Activated CD4-positive, alpha-beta T cell treated with anti-CD3 and anti-CD28 coated beads, Interleukin-2, amount 10 ng/mL, durations not matched to agents 7 days and 5 days (primary cell): ENCODE measurements around the gene CACNA1C. TPM values are rescaled to one million over a fixed set of nuclear protein-coding genes. Genes with fewer than 3 reads are reported as not detected.

Experiments
- CTCF ChIA-PET: fragments of 350-600 bp; sonication (Branson Sonifier 250); formaldehyde crosslinking; loops from one replicate; lab custom pipeline; 2021; ENCODE audit warnings: antibody characterized with exemption; lab: Charles Lee
- POLR2A ChIA-PET: fragments of 350-600 bp; sonication (Branson Sonifier 250); formaldehyde crosslinking; loops from one replicate; lab custom pipeline; 2021; ENCODE audit warnings: antibody characterized with exemption; lab: Charles Lee
- DNase-seq: peaks from one replicate; pipeline ENCODE4 v3.0.0-alpha.2; 2020
- H3K27ac Mint-ChIP-seq: one replicate; pipeline ENCODE4 v1.8.0; 2021; ENCODE audit warnings: mild to moderate bottlenecking, moderate library complexity, mixed read lengths
- H3K27me3 Mint-ChIP-seq: one replicate; pipeline ENCODE4 v1.8.0; 2021; ENCODE audit warnings: mixed read lengths
- H3K36me3 Mint-ChIP-seq: one replicate; pipeline ENCODE4 v1.8.0; 2021; ENCODE audit warnings: low read depth, mixed read lengths
- H3K4me1 Mint-ChIP-seq: one replicate; pipeline ENCODE4 v1.8.0; 2021; ENCODE audit warnings: mixed read lengths
- H3K4me3 Mint-ChIP-seq: one replicate; pipeline ENCODE4 v1.8.0; 2021; ENCODE audit warnings: mild to moderate bottlenecking, moderate library complexity, mixed read lengths
- H3K9me3 Mint-ChIP-seq: one replicate; pipeline ENCODE4 v1.8.0; 2021; ENCODE audit warnings: mixed read lengths
- total RNA-seq, 2 experiments: library from RNA; stranded (reverse); gene quantifications; one replicate each; pipeline ENCODE4 v1.2.3, GENCODE V29; 2021

CACNA1C gene
- total RNA-seq, 2 experiments from 2014 or later: 0.12 to 0.15 TPM

DNA sequence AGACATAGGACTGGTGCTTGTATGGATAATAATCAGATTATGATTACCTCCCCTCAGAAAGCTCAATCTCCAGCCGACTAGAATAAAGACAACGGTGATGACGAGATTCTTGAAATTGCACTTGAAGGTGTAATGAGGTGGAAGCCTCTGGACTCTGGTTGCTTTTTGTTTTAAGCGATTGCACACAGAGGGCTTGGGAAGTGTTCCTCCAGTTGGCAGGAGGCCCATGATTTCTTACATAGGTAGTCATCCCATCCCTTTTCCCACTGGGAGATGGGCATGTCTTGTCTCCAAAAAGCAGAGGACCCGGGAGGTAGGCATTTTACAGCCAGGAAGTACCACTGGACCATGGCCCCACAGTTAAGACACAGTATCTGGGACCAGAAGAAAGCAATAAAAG is 576.3 kb downstream of the CACNA1C start:
- H3K9me3 Mint-ChIP-seq: no peaks in the 10 kb centered on the region
- CTCF ChIA-PET: no interaction called here

DNA sequence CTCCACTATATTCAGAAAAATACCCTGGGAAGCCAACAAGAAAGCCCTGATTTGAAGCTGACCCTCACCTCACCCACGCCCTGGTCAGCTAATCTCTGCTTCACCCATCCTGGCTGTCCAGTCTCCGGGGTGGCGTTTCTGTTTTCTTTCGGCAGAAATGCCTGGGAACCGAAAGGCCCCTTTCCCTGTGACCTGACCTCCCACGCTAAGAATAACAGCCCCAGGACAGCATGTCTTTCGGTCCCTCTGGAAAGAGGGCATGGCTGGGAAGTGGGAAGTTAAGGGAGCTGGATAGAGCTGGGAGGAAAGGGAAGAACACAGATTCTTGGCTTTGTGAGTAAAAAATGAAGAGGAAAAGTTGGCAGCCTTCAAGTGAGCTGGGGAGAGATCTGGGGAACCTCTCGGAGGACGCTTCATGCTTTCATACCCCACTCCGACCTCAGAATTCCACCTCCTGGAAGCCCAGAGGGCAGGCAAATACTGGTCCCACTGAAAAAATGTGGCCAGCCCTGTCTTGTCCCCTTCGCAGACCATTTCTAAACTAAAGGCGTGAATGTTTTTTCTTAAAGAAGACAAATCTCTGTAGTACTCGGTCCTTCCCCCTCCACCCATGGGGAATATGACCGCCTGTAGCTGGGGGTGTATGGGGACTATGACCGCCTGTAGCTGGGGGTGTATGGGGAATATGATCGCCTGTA is 579.0 kb downstream of the CACNA1C start:
- H3K36me3 Mint-ChIP-seq: no peaks in the 10 kb centered on the region
- no peaks in the 10 kb centered on the region for H3K9me3 Mint-ChIP-seq
- DNase-seq: no peak
- H3K4me3 Mint-ChIP-seq: no peak overlapping the region
- ChIA-PET POLR2A (no interaction called here), CTCF (no interaction called here)
- H3K27me3 Mint-ChIP-seq: peaks cover 24% of the 10 kb centered on the region
- H3K27ac Mint-ChIP-seq: no peak overlapping the region
- H3K4me1 Mint-ChIP-seq: no peaks in the 10 kb centered on the region

More for the DNA sequence above, 576.3 kb downstream of the CACNA1C start:
- H3K4me3 Mint-ChIP-seq: no peak overlapping the region
- POLR2A ChIA-PET: no interaction called here
- no peak overlapping the region for H3K27ac Mint-ChIP-seq
- no peak for DNase-seq
- peaks cover 26% of the 10 kb centered on the region for H3K27me3 Mint-ChIP-seq
- H3K36me3 Mint-ChIP-seq: no peaks in the 10 kb centered on the region
- no peaks in the 10 kb centered on the region for H3K4me1 Mint-ChIP-seq

DNA sequence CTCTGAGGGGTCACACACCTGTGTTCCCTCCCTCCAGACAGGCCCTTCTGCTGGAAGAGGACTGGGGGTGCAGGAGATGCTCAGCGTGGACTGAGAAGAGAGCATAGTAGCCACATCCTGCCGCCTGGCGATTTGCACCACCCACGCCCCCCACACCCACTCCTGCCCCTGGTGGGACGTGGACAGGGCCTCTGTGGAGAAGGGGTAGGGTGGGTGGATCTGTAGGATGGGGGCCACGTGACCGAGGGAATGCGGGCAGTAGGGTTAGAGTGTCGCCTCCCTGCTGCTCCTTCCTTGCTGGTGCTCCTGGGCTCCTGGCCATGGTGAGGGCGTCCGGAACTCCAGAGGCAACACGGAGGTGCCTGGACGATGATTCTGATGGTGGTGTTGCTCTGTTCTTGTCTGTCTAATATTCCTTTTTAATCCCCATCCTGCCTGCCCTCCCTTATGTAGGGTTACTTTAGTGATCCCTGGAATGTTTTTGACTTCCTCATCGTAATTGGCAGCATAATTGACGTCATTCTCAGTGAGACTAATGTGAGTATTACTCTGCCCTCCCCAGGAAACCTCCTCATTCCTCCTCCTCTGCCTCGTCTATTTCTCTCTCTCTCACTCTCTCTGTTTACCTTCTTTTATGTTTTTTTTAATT is 580.5 kb downstream of the CACNA1C start:
- ChIA-PET POLR2A (no interaction called here), CTCF (no interaction called here)
- H3K4me3 Mint-ChIP-seq: no peak overlapping the region
- H3K9me3 Mint-ChIP-seq: no peaks in the 10 kb centered on the region
- DNase-seq: no peak
- no peak overlapping the region for H3K27ac Mint-ChIP-seq
- H3K36me3 Mint-ChIP-seq: no peaks in the 10 kb centered on the region
- H3K4me1 Mint-ChIP-seq: no peaks in the 10 kb centered on the region
- peaks cover 16% of the 10 kb centered on the region for H3K27me3 Mint-ChIP-seq

DNA sequence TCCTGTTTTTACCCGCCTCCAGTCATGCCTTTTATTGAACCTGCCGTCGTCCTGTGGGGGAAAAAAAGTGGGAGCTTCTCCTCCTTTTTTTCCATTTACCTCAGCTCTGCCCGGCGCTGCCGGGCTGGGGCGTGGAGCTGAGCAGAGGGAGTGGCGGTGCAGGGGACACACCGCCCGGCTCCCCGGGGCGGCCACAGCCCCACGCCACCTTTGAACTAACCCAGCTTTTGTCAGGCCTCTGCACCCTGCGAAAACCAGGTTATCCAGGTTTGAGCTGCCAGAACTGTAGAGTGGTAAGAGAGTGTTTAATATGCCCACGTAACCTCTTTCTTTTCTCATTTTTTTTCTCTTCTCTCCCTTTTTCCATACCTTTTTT is 581.0 kb downstream of the CACNA1C start:
- no peaks in the 10 kb centered on the region for H3K4me1 Mint-ChIP-seq
- H3K9me3 Mint-ChIP-seq: no peaks in the 10 kb centered on the region
- POLR2A ChIA-PET: no interaction called here
- H3K4me3 Mint-ChIP-seq: no peak overlapping the region
- H3K27me3 Mint-ChIP-seq: peaks cover 11% of the 10 kb centered on the region
- H3K27ac Mint-ChIP-seq: no peak overlapping the region
- no peaks in the 10 kb centered on the region for H3K36me3 Mint-ChIP-seq
- CTCF ChIA-PET: interaction anchor here (0.6 kb wide), 1 partner anchor 28 kb away, joined by 3 read pairs; no protein-coding TSS in a partner anchor
- no peak for DNase-seq

DNA sequence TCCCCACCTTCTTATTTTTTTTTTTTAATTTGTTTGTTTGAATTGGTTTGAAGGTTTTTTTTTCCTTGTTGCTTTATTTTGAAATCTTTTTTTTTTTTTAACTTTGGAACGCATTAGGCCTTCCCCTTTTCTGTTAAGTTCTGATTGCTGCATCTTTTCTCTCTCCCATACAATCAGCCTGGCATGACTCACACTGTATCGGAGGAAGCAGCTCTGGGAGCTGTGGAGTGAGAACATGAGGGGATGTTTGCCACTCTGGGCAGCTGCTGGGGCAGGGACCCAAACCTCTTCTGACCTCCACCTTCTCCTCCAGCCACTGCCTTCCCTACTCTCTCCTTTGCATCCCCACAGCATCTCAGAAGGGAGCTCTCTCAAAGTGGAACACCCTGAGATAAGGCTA is 581.7 kb downstream of the CACNA1C start:
- POLR2A ChIA-PET: no interaction called here
- H3K9me3 Mint-ChIP-seq: no peaks in the 10 kb centered on the region
- no peaks in the 10 kb centered on the region for H3K4me1 Mint-ChIP-seq
- no peak for DNase-seq
- CTCF ChIA-PET: interaction anchor here (0.6 kb wide), 1 partner anchor 28 kb away, joined by 3 read pairs; no protein-coding TSS in a partner anchor
- H3K36me3 Mint-ChIP-seq: no peaks in the 10 kb centered on the region
- peaks cover 7% of the 10 kb centered on the region for H3K27me3 Mint-ChIP-seq
- H3K4me3 Mint-ChIP-seq: no peak overlapping the region
- no peak overlapping the region for H3K27ac Mint-ChIP-seq

DNA sequence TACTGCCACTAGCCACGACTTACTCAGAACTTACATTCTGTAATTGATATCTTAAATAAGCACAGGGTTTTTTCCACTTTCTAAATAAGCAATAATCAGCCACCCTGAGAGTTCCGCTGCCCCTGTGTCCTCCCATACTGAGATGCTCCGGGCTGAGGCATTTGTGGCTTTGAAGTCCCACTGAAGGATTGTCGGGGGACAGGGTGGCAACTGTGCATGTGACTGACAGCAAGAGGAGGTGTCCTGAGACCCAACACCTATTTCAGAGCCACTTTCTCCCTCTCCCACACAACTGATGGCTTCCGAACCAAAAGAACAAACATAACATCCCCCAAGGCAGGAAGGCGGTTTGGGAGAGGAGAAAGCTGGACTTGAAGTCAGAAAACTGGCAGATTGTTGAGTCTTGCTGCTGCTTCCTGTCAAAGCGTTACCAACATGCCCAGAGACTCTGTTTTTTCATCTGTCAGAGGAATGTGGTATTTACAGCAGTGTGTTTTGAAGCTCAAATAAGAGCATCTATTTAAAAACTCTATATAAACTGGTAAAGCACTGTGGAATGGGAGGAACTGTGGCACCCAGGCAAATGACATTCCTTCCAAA is 584.1 kb downstream of the CACNA1C start:
- POLR2A ChIA-PET: no interaction called here
- H3K4me1 Mint-ChIP-seq: peaks cover 2% of the 10 kb centered on the region
- no peak for DNase-seq
- H3K4me3 Mint-ChIP-seq: no peak overlapping the region
- H3K36me3 Mint-ChIP-seq: no peaks in the 10 kb centered on the region
- H3K9me3 Mint-ChIP-seq: no peaks in the 10 kb centered on the region
- H3K27me3 Mint-ChIP-seq: peaks cover 1% of the 10 kb centered on the region
- CTCF ChIA-PET: no interaction called here
- H3K27ac Mint-ChIP-seq: no peak overlapping the region

DNA sequence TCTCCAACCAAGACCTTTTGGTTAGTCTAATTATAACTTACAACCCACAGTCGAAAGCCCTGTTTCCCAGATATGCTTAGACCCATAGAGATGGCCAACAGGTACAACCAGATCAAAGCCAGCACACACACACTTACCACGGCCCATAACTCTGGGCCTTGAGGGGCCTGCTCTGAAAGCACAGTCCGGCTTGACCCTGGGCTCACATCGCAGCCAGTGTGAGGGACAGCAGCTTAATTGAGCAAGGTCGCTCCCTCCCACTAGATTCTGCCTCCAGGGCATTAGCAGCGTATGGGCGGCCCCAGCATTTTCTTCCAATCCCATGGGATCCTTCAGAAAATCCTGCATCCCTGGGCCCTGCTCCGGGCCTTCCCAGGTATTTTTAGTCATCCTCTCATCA is 584.6 kb downstream of the CACNA1C start:
- no peaks in the 10 kb centered on the region for H3K36me3 Mint-ChIP-seq
- ChIA-PET POLR2A (no interaction called here), CTCF (no interaction called here)
- H3K4me3 Mint-ChIP-seq: no peak overlapping the region
- H3K4me1 Mint-ChIP-seq: peaks cover 7% of the 10 kb centered on the region
- peaks cover 1% of the 10 kb centered on the region for H3K27me3 Mint-ChIP-seq
- no peaks in the 10 kb centered on the region for H3K9me3 Mint-ChIP-seq
- DNase-seq: no peak
- no peak overlapping the region for H3K27ac Mint-ChIP-seq

DNA sequence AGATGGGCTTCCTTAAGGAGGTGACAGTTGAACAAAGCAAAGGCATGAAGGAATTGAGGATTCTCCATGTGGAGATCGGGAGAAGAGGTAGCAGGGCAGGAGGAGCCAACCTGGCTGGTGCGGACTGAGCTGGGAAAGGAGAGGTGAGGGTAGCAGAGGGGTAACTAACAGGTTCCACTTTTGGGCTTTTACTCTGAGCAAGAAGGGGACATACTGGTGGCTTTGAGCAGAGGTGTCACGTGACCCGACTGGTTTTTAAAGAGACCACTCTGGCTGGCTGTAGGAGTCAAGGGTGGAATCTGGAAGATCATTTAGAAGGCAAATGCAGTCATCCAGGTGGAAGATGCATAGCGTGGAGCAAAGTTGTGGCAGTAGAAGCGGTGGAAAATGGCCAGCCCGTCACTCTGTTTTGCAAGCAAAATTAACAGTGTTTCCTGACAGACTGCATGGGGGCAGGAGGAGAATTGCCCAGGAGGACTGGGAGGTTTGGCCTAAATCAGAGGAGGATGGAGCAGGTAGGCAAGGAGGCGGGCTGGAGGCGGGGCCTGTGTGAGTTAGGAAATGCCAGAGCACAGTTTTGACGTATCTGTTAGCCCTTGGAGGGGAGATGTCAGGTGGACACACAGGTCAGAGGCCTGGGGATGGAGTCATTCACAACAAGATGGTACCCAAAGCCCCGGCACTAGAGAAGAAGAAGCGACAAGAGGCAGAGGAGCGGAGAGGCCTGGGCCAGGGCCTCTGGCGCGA is 585.7 kb downstream of the CACNA1C start:
- no peak for DNase-seq
- peaks cover 15% of the 10 kb centered on the region for H3K4me1 Mint-ChIP-seq
- H3K27ac Mint-ChIP-seq: no peak overlapping the region
- H3K4me3 Mint-ChIP-seq: no peak overlapping the region
- POLR2A ChIA-PET: no interaction called here
- no peaks in the 10 kb centered on the region for H3K36me3 Mint-ChIP-seq
- H3K9me3 Mint-ChIP-seq: no peaks in the 10 kb centered on the region
- H3K27me3 Mint-ChIP-seq: peaks cover 4% of the 10 kb centered on the region
- CTCF ChIA-PET: no interaction called here

DNA sequence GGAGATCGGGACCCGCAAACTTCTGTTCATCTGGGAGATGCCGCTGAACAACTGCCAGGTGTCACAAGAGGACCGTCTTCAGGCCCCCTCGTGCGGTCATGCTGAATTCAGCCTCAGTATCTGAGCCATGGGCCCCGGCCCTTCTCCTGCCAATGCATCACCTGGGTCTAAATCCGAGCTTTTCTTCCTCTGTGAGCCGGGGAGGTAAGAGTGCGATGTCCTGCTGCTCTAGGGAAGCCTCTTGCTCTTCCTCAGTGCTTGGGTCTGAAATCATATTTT is 586.2 kb downstream of the CACNA1C start:
- no peak overlapping the region for H3K27ac Mint-ChIP-seq
- CTCF ChIA-PET: no interaction called here
- no peaks in the 10 kb centered on the region for H3K36me3 Mint-ChIP-seq
- peaks cover 15% of the 10 kb centered on the region for H3K4me1 Mint-ChIP-seq
- POLR2A ChIA-PET: no interaction called here
- H3K27me3 Mint-ChIP-seq: peaks cover 8% of the 10 kb centered on the region
- DNase-seq: no peak
- no peak overlapping the region for H3K4me3 Mint-ChIP-seq
- H3K9me3 Mint-ChIP-seq: no peaks in the 10 kb centered on the region

DNA sequence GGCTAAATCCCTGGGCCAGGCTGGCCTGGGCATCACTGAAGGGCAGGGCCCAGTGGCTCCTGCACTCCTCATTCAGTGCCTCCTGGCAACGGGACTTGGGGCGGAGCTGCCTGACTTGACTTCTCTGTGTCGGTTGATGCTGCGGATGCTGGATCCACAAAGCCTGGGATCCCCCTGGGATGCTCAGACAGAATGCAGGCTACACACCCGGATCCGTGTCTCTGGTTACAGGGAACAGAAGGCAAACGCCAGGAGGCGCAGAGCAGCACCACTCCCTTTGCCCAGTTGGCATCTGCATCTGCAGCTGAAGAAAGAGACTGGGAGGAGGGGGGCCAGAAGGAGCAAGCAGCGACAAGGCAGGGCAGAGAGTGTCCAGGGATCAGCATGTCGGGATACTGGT is 587.5 kb downstream of the CACNA1C start:
- H3K4me1 Mint-ChIP-seq: peaks cover 15% of the 10 kb centered on the region
- no peak overlapping the region for H3K27ac Mint-ChIP-seq
- H3K4me3 Mint-ChIP-seq: no peak overlapping the region
- POLR2A ChIA-PET: no interaction called here
- no peaks in the 10 kb centered on the region for H3K9me3 Mint-ChIP-seq
- DNase-seq: no peak
- peaks cover 17% of the 10 kb centered on the region for H3K27me3 Mint-ChIP-seq
- CTCF ChIA-PET: no interaction called here
- H3K36me3 Mint-ChIP-seq: no peaks in the 10 kb centered on the region

DNA sequence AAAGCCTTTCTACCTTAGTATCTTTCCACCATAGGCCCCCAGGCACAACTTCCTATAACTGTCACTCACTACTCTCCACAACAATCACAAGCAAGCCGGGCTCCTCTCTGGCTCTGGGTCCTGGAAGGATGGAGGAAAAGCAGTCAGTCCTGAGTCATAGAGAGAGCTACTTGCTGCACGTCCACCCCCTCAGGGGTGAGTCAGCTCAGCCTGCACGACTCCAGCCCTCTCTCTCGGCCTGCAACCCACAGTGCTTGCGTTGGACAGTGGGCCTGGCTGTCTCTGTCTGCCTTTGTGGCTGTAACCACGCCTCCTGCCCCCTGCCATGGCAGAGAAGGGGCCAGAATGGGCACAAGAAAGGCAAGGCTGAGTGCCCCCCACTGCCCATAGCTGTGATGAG is 587.9 kb downstream of the CACNA1C start:
- no peaks in the 10 kb centered on the region for H3K9me3 Mint-ChIP-seq
- no peaks in the 10 kb centered on the region for H3K36me3 Mint-ChIP-seq
- no peak overlapping the region for H3K4me3 Mint-ChIP-seq
- POLR2A ChIA-PET: no interaction called here
- CTCF ChIA-PET: no interaction called here
- DNase-seq: no peak
- no peak overlapping the region for H3K27ac Mint-ChIP-seq
- peaks cover 15% of the 10 kb centered on the region for H3K4me1 Mint-ChIP-seq
- H3K27me3 Mint-ChIP-seq: peaks cover 22% of the 10 kb centered on the region

DNA sequence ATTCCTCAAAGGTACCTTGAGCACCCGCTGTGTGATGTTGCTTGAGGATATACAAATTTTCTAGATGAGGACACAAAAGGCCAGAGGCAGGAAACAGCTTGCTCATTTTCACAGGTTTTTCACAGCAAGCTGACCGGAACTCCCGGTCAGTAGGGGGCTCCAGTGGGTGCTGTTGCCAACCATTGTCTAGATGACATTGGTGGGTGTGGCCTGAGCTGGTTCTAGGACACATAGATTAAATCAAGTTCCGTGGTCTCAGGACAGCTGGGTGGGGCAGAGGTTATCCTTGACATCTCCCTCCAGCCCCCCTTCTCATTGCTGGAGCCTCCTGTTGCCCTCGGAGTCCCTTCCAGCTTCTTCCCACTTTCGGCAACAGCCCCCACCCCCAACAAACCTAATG is 588.4 kb downstream of the CACNA1C start:
- CTCF ChIA-PET: no interaction called here
- DNase-seq: no peak

DNA sequence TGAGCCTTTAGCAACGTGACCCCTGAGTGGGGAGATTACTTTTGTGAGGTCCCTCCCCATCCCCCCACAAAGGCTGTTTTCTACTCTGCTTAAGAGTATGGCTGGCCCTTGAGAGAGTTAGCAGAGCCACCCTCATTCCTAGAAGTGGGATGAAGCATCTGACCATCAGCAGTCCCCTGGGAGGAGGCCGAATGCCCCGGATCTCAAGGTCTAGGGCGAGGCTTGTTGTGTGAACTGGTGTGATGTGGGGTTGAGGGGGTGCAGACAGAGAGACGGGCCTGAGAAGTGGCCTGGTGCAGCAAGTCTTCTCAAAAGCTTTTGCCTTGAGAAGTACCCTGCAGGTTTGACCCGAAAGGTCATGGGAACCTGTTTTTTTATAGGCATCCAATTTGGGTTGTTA is 589.0 kb downstream of the CACNA1C start:
- Mint-ChIP-seq H3K4me1 (peaks cover 15% of the 10 kb centered on the region), H3K4me3 (no peak overlapping the region), H3K27me3 (peaks cover 32% of the 10 kb centered on the region), H3K9me3 (no peaks in the 10 kb centered on the region), H3K27ac (no peak overlapping the region), H3K36me3 (no peaks in the 10 kb centered on the region)
- ChIA-PET CTCF (no interaction called here), POLR2A (no interaction called here)
- no peak for DNase-seq

More for the DNA sequence above, 588.4 kb downstream of the CACNA1C start:
- H3K9me3 Mint-ChIP-seq: no peaks in the 10 kb centered on the region
- H3K4me1 Mint-ChIP-seq: peaks cover 15% of the 10 kb centered on the region
- H3K4me3 Mint-ChIP-seq: no peak overlapping the region
- peaks cover 27% of the 10 kb centered on the region for H3K27me3 Mint-ChIP-seq
- no peak overlapping the region for H3K27ac Mint-ChIP-seq
- POLR2A ChIA-PET: no interaction called here
- H3K36me3 Mint-ChIP-seq: no peaks in the 10 kb centered on the region
